Activated CD4-positive, alpha-beta T cell treated with anti-CD3 and anti-CD28 coated beads for 36 hours (primary cell): ENCODE results near the gene OR6V1. TPM values are rescaled to one million over a fixed set of nuclear protein-coding genes. Genes with fewer than 3 reads are reported as not detected.
"Not testable (repeated sequence)": the region's sequence is repeated elsewhere in the genome, so short reads cannot be mapped to it uniquely, and the experiment has no call there.

Source experiments
- ATAC-seq: fragments of 200-7000 bp; cut with Tn5 transposase; one replicate; pipeline ENCODE4 v1.10.0; 2021; ENCODE audit warnings: mild to moderate bottlenecking, moderate library complexity
- CTCF ChIA-PET: fragments of 350-600 bp; sonication (Branson Sonifier 250); formaldehyde crosslinking; loops from one replicate; lab custom pipeline; 2021; ENCODE audit warnings: antibody characterized with exemption; lab: Charles Lee
- POLR2A ChIA-PET: fragments of 350-600 bp; sonication (Branson Sonifier 250); formaldehyde crosslinking; loops from one replicate; lab custom pipeline; 2021; ENCODE audit warnings: antibody characterized with exemption, inconsistent platforms; lab: Charles Lee
- DNase-seq: peaks from one replicate; pipeline ENCODE4 v3.0.0-alpha.2; 2020
- H3K27ac Mint-ChIP-seq: one replicate; pipeline ENCODE4 v1.8.0; 2021; ENCODE audit warnings: mixed read lengths
- H3K27me3 Mint-ChIP-seq: one replicate; pipeline ENCODE4 v1.8.0; 2021; ENCODE audit warnings: mixed read lengths
- H3K36me3 Mint-ChIP-seq: one replicate; pipeline ENCODE4 v1.8.0; 2021; ENCODE audit warnings: low read depth, mixed read lengths
- H3K4me1 Mint-ChIP-seq: one replicate; pipeline ENCODE4 v1.8.0; 2021; ENCODE audit warnings: mixed read lengths
- H3K4me3 Mint-ChIP-seq: one replicate; pipeline ENCODE4 v1.8.0; 2021; ENCODE audit warnings: mild to moderate bottlenecking, moderate library complexity, mixed read lengths
- H3K9me3 Mint-ChIP-seq: one replicate; pipeline ENCODE4 v1.8.0; 2021; ENCODE audit warnings: low read depth, mixed read lengths
- intact Hi-C, 2 experiments: fragments of 100-400 bp; cut with DNase I in 1 of 2; cut with micrococcal nuclease in 1 of 2; formaldehyde crosslinking; loops; one replicate each; pipeline versions ENCODE4 v1.14.2 to v1.15.1; 2022 to 2024; cut with DNase I, micrococcal nuclease
- total RNA-seq, 2 experiments: library from RNA; stranded (reverse); gene quantifications; one replicate each; pipeline ENCODE4 v1.2.3, GENCODE V29; 2021

Gene OR6V1
- total RNA-seq, 2 experiments from 2014 or later, result not detected

- Mint-ChIP-seq H3K27me3 (peaks cover 22% of the 10 kb centered on the region), H3K27ac (no peak overlapping the region), H3K36me3 (no peaks in the 10 kb centered on the region), H3K4me1 (no peaks in the 10 kb centered on the region), H3K4me3 (no peak overlapping the region), H3K9me3 (no peaks in the 10 kb centered on the region)
- ATAC-seq (no peak), DNase-seq (no peak)
- intact Hi-C loops, result no loop called here
- CTCF ChIA-PET, result no interaction called here
- POLR2A ChIA-PET, result no interaction called here
Observed at GRCh38 chr7:143073556-143073955, 21.4 kb downstream of the OR6V1 start.

DNA sequence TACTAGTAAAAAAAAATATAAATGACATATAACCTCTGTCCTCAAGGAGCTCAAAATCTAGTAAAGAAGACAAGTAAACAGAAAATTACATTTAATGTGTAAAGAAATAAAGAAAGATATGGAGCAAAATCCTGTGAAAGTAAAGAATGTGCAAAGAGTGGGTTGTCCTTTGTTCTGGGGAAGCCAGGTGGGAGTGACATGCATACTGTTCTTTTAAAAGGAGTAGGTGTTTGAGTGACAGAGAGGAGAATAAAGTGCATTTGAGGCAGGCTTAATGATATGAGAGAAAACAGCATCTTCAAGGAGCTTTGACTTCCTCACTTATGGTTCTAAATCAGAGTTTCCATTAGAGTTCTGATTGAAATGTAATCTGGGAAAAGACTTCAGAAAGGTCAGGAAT, 22.0 kb downstream of the OR6V1 start:
- POLR2A ChIA-PET, result no interaction called here

DNA sequence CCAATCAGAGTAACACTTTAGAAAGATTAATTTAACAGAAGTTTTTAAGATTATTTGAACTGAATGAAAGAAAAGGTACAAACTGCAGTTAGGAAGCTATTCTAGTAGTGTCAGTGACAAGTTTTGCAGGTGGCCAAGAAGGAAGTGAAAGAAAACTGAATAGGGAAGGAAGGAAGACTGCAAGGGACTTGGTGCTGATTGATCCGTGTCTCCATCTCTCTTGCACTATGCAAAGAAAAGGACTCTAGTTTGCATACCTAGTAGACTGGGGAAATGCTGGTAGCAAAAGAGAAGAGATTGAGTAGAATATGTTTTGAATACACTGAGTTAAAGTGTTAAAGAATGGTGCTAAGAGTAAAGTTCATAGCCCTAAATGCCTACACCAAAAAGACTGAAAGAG, 33.0 kb downstream of the OR6V1 start:
- Mint-ChIP-seq H3K4me1 (no peaks in the 10 kb centered on the region), H3K27ac (no peak overlapping the region), H3K36me3 (peaks cover 2% of the 10 kb centered on the region), H3K4me3 (no peak overlapping the region), H3K27me3 (peaks cover 16% of the 10 kb centered on the region), H3K9me3 (peaks cover 6% of the 10 kb centered on the region)
- POLR2A ChIA-PET, result no interaction called here
- CTCF ChIA-PET, result interaction anchor here (0.6 to 1.5 kb wide), 2 partner anchors 44 to 130 kb away, joined by 3 to 6 read pairs; no protein-coding TSS in a partner anchor
- intact Hi-C loops, result no loop called here
- DNase-seq (no peak), ATAC-seq (no peak)

More for the DNA sequence above, 22.0 kb downstream of the OR6V1 start:
- H3K27ac Mint-ChIP-seq, result no peak overlapping the region
- CTCF ChIA-PET, result interaction anchor here (0.5 kb wide), 1 partner anchor 85 kb away, joined by 3 read pairs; no protein-coding TSS in a partner anchor
- DNase-seq (no peak), ATAC-seq (no peak)
- intact Hi-C loops, result no loop called here
- H3K4me3 Mint-ChIP-seq, result no peak overlapping the region
- H3K36me3 Mint-ChIP-seq, result no peaks in the 10 kb centered on the region
- H3K4me1 Mint-ChIP-seq, result no peaks in the 10 kb centered on the region
- H3K27me3 Mint-ChIP-seq, result peaks cover 22% of the 10 kb centered on the region
- H3K9me3 Mint-ChIP-seq, result no peaks in the 10 kb centered on the region

DNA sequence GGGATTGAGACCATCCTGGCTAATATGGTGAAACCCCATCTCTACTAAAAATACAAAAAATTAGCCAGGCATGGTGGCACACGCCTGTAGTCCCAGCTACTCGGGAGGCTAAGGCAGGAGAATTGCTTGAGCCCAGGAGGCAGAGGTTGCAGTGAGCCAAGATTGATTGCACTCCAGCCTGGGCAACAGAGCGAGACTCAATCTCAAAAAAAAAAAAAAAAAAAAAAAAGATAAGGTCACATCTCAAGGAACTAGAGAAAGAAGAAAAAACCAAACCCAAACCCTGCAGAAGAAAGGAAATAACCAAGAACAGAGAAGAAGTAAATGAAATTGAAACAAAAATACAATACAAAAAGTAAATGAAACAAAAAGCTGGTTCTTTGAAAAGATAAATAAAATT, 33.5 kb downstream of the OR6V1 start:
- CTCF ChIA-PET, intact Hi-C loops, H3K4me3 Mint-ChIP-seq, ATAC-seq, H3K27ac Mint-ChIP-seq, POLR2A ChIA-PET, H3K36me3 Mint-ChIP-seq, H3K4me1 Mint-ChIP-seq, H3K9me3 Mint-ChIP-seq, DNase-seq: not testable (repeated sequence)
- peaks cover 15% of the 10 kb centered on the region for H3K27me3 Mint-ChIP-seq

GRCh38 chr7:143088549-143089231, 36.5 kb downstream of the OR6V1 start:
- POLR2A ChIA-PET, DNase-seq, H3K4me1 Mint-ChIP-seq, H3K4me3 Mint-ChIP-seq, H3K9me3 Mint-ChIP-seq, CTCF ChIA-PET, H3K27ac Mint-ChIP-seq, ATAC-seq, intact Hi-C loops, H3K36me3 Mint-ChIP-seq: not testable (repeated sequence)
- H3K27me3 Mint-ChIP-seq, result peaks cover 11% of the 10 kb centered on the region

- DNase-seq (no peak), ATAC-seq (no peak)
- H3K4me1 Mint-ChIP-seq, result no peaks in the 10 kb centered on the region
- H3K9me3 Mint-ChIP-seq, result peaks cover 23% of the 10 kb centered on the region
- CTCF ChIA-PET, result no interaction called here
- intact Hi-C loops, result no loop called here
- POLR2A ChIA-PET, result no interaction called here
- no peaks in the 10 kb centered on the region for H3K36me3 Mint-ChIP-seq
- H3K27ac Mint-ChIP-seq, result no peak overlapping the region
- H3K4me3 Mint-ChIP-seq, result no peak overlapping the region
- no peaks in the 10 kb centered on the region for H3K27me3 Mint-ChIP-seq
Observed at GRCh38 chr7:143096146-143096545, 44.0 kb downstream of the OR6V1 start.

- intact Hi-C loops, H3K4me1 Mint-ChIP-seq, ATAC-seq, H3K4me3 Mint-ChIP-seq, POLR2A ChIA-PET, CTCF ChIA-PET, DNase-seq, H3K36me3 Mint-ChIP-seq, H3K27ac Mint-ChIP-seq, H3K27me3 Mint-ChIP-seq: not testable (repeated sequence)
- peaks cover 23% of the 10 kb centered on the region for H3K9me3 Mint-ChIP-seq
Observed at GRCh38 chr7:143099579-143099978, 47.4 kb downstream of the OR6V1 start.

Other genes with a start within 250 kb of the OR6V1 start
- gene EPHB6, start 197.3 kb upstream of the OR6V1 start, total RNA-seq, result 10 to 100 TPM; 14.7 to 15.1 TPM
- not detected for gene TRPV6, start 166.6 kb upstream of the OR6V1 start, total RNA-seq
- not detected for gene TRPV5, start 118.6 kb upstream of the OR6V1 start, total RNA-seq
- not detected for gene LLCFC1, start 112.9 kb upstream of the OR6V1 start, total RNA-seq
- gene KEL, start 90.0 kb upstream of the OR6V1 start, total RNA-seq, result under 1 TPM; 0.32 to 0.44 TPM
- not detected for gene OR9A2, start 25.2 kb upstream of the OR6V1 start, total RNA-seq
- gene PIP, start 79.7 kb downstream of the OR6V1 start, total RNA-seq, result not detected
- gene TAS2R39, start 131.1 kb downstream of the OR6V1 start, total RNA-seq, result not detected
- gene TAS2R40, start 169.7 kb downstream of the OR6V1 start, total RNA-seq, result not detected
- gene GSTK1, start 211.1 kb downstream of the OR6V1 start, total RNA-seq, result 100 to 1,000 TPM; 176 to 219 TPM
- gene TMEM139, start 232.6 kb downstream of the OR6V1 start, total RNA-seq, result 1 to 10 TPM; 1.2 to 2.3 TPM
- 100 to 1,000 TPM in 1 of 2 experiments, 10 to 100 TPM in 1; 91.1 to 106 TPM for gene CASP2, start 236.0 kb downstream of the OR6V1 start, total RNA-seq